GM12878 (cell line): ENCODE results near the gene ARHGDIA. TPM values are rescaled to one million over a fixed set of nuclear protein-coding genes. Genes with fewer than 3 reads are reported as not detected.

Source experiments
- ATAC-seq: fragments of 200-7000 bp; cut with Tn5 transposase; 3 replicates; pipeline ENCODE4 v1.9.1; 2020; ENCODE audit warnings: mild to moderate bottlenecking, moderate library complexity
- BruUV-seq: library from RNA; stranded (reverse); fragments of 400-500 nt; replicated peaks from 2 replicates; lab custom pipeline; 2021; lab: Mats Ljungman, UMichigan
- CTCF ChIA-PET: fragments of 300-600 bp; sonication (Branson Sonifier 250); formaldehyde crosslinking; extraction: SDS; loops from one replicate; lab custom pipeline; 2021; ENCODE audit warnings: inconsistent platforms; lab: Yijun Ruan, JAX
- POLR2A ChIA-PET: fragments of 350-600 bp; formaldehyde crosslinking; extraction: SDS; loops from one replicate; lab custom pipeline; 2021; ENCODE audit warnings: inconsistent platforms; lab: Charles Lee
- RAD21 ChIA-PET: fragments of 300-600 bp; sonication (Branson Sonifier 250); formaldehyde crosslinking; loops from one replicate; lab custom pipeline; 2023; ENCODE audit warnings: antibody characterized with exemption; ENCODE audit not compliant: unreplicated experiment; lab: Charles Lee
- SMC1A ChIA-PET: fragments of 300-600 bp; sonication (Branson Sonifier 250); formaldehyde crosslinking; loops from one replicate; lab custom pipeline; 2023; ENCODE audit not compliant: unreplicated experiment, uncharacterized antibody; lab: Charles Lee
- DNase-seq: peaks from one replicate; pipeline ENCODE4 v3.0.0-alpha.2; 2011; ENCODE audit warnings: low read depth, low spot score
- FAIRE-seq: peaks from 3 replicates; lab custom pipeline; 2011; peaks lifted over from hg19 to GRCh38; lab: Jason Lieb, UNC
- H2AFZ ChIP-seq: 2 replicates; pipeline ENCODE4 v1.6.0; 2011; ENCODE audit warnings: low read depth, low read length, control low read depth; ENCODE audit not compliant: control insufficient read depth
- H3K27ac ChIP-seq: 2 replicates; pipeline ENCODE4 v1.5.1; 2011; ENCODE audit warnings: control low read depth; ENCODE audit not compliant: control insufficient read depth, insufficient read depth
- H3K27me3 ChIP-seq, 2 experiments: replicated peaks in 1 of 2; 2 replicates each; pipeline versions ENCODE4 v1.6.0 to v1.6.1; 2011; ENCODE audit warnings: low read length in 1 of 2; ENCODE audit not compliant: control insufficient read depth in 2 of 2, insufficient read depth in 2 of 2
- H3K36me3 ChIP-seq, 2 experiments: 2 replicates each; pipeline ENCODE4 v1.5.1; 2011; ENCODE audit warnings: low read length in 1 of 2; ENCODE audit not compliant: control insufficient read depth in 2 of 2, insufficient read depth in 2 of 2
- H3K4me1 ChIP-seq: 2 replicates; pipeline ENCODE4 v1.6.1; 2011; ENCODE audit warnings: mild to moderate bottlenecking, low read length, moderate library complexity, mixed read lengths; ENCODE audit not compliant: control insufficient read depth, insufficient read depth
- H3K4me2 ChIP-seq: 2 replicates; pipeline ENCODE4 v1.6.0; 2011; ENCODE audit warnings: control low read depth; ENCODE audit not compliant: control insufficient read depth, insufficient read depth
- H3K4me3 ChIP-seq: fragments of 200-600 bp; sonication (generic); 2 replicates; pipeline ENCODE4 v1.5.1; 2016
- H3K79me2 ChIP-seq: 2 replicates; pipeline ENCODE4 v1.6.0; 2011; ENCODE audit warnings: low read length; ENCODE audit not compliant: control insufficient read depth, insufficient read depth
- H3K9ac ChIP-seq: 2 replicates; pipeline ENCODE4 v1.8.0; 2011; ENCODE audit warnings: low read length, control low read depth, mixed read lengths; ENCODE audit not compliant: control insufficient read depth, insufficient read depth
- H3K9me3 ChIP-seq: replicated peaks from 3 replicates; pipeline ENCODE4 v1.5.1; 2011; ENCODE audit warnings: mild to moderate bottlenecking, low read length; ENCODE audit not compliant: control insufficient read depth, insufficient read depth
- H4K20me1 ChIP-seq: 2 replicates; pipeline ENCODE4 v1.6.0; 2011; ENCODE audit not compliant: control insufficient read depth, insufficient read depth
- CREB1 ChIP-seq: IDR thresholded peaks from 2 replicates; pipeline ENCODE4 v1.6.1; 2012; ENCODE audit warnings: low read depth, mild to moderate bottlenecking, inconsistent platforms
- FOS ChIP-seq: IDR thresholded peaks from 3 replicates; pipeline ENCODE4 v1.6.1; 2011; ENCODE audit warnings: borderline replicate concordance; ENCODE audit not compliant: insufficient read length; ENCODE audit errors: extremely low read depth
- MXI1 ChIP-seq: fragments of 150-350 bp; IDR thresholded peaks from 2 replicates; pipeline ENCODE4 v1.6.1; 2011; ENCODE audit warnings: low read depth, mild to moderate bottlenecking, inconsistent platforms, low read length, improper control_type of control experiment
- PKNOX1 ChIP-seq: fragments of 450-650 bp; IDR thresholded peaks from 2 replicates; pipeline ENCODE4 v1.6.1; 2016; ENCODE audit warnings: mild to moderate bottlenecking
- PRDM15 ChIP-seq: fragments of 450-650 bp; formaldehyde crosslinking; IDR thresholded peaks from 2 replicates; pipeline ENCODE4 v1.4.0; 2020; ENCODE audit warnings: mild to moderate bottlenecking, moderate library complexity
- SMAD1 ChIP-seq: fragments of 450-650 bp; IDR thresholded peaks from 2 replicates; pipeline ENCODE4 v1.6.1; 2018; ENCODE audit warnings: mild to moderate bottlenecking, low read depth; ENCODE audit not compliant: partially characterized antibody
- TAF1 ChIP-seq: IDR thresholded peaks from 2 replicates; pipeline ENCODE4 v1.6.1; 2011; ENCODE audit warnings: mild to moderate bottlenecking, low read depth, low read length, borderline replicate concordance
- TCF12 ChIP-seq: IDR thresholded peaks from 2 replicates; pipeline ENCODE4 v1.6.1; 2011; ENCODE audit warnings: low read depth, mild to moderate bottlenecking, low read length
- ZBTB4 ChIP-seq: fragments of 450-650 bp; formaldehyde crosslinking; IDR thresholded peaks from 2 replicates; pipeline ENCODE4 v1.4.0; 2022; ENCODE audit warnings: mild to moderate bottlenecking, moderate library complexity
- WGBS: methylation state at CpG from one replicate; pipeline ENCODE4 v1.1.6; 2016; ENCODE audit warnings: low lambda C conversion rate; ENCODE audit not compliant: insufficient replicate concordance, insufficient coverage; ENCODE audit errors: missing lambda C conversion rate; 5-methylcytosine and 5-hydroxymethylcytosine counted together
- in situ Hi-C: fragments of 300-500 bp; cut with MboI; formaldehyde crosslinking; loops from 9 replicates; pipeline ENCODE4 v1.14.3; 2018; ENCODE audit warnings: mixed read lengths
- intact Hi-C: fragments of 100-400 bp; cut with micrococcal nuclease; formaldehyde crosslinking; loops from one replicate; pipeline ENCODE4 v1.14.2; 2022; ENCODE audit not compliant: unreplicated experiment
- polyA plus RNA-seq, 11 experiments: library from polyadenylated mRNA; depleted of rRNA in 4 of 11; unstranded in 6 of 11; stranded (reverse) in 5 of 11; fragments of >200 nt; fragmentation: Nextera tagmentation in 4 of 11; fragmentation: Illumina TruSeq in 1 of 11; extraction: Ambion mirVana in 4 of 11; extraction: Trizol in 1 of 11; gene quantifications; 1 replicate in 1 of 11; 2 replicates in 10 of 11; pipeline versions ENCODE4 v1.2.1 to v1.2.3, GENCODE V29; 2011 to 2016; ENCODE audit warnings: inconsistent platforms in 2 of 11, missing spikeins in 2 of 11, low read depth in 1 of 11
- total RNA-seq, 4 experiments: library from RNA; depleted of rRNA in 3 of 4; stranded (reverse); fragments of >200 nt in 3 of 4; fragmentation: Illumina TruSeq in 1 of 4; extraction: Trizol in 1 of 4; gene quantifications; 2 replicates each; pipeline versions ENCODE4 v1.2.1 to v1.2.3, GENCODE V29; 2013 to 2021
- TF ChIP-seq, protein P1 (sequence below): fragments of 450-650 bp; IDR thresholded peaks from 2 replicates; pipeline ENCODE4 v1.6.1; 2017; ENCODE audit warnings: mild to moderate bottlenecking

Gene ARHGDIA
- total and polyA plus RNA-seq, 10 of the 15 experiments (the other 5 are each of a cell fraction or from before 2014, with no cell fraction given) = 17.9 to 552 (median 169) TPM

GRCh38 chr17:81859906-81860755, 11.0 kb downstream of the ARHGDIA start, which contains the start of gene P4HB:
Gene P4HB (minus strand): TSS chr17:81860535. CDS start chr17:81860471, 64 bp downstream.
- intact Hi-C loops = loop anchor here (5.0 kb wide), 1 partner anchor 162 kb away; the partner anchor contains the start of genes CENPX and LRRC45
- peak within 1 kb of the TSS; percentile 67 for H2AFZ ChIP-seq
- no TSS peak for BruUV-seq
- TF ChIP-seq CREB1 = no peak
- TF ChIP-seq TCF12 = peak; percentile 61; the same call in 1 of the 2 replicates
- no peak for TF ChIP-seq FOS
- TF ChIP-seq ZBTB4 (CRISPR knock-in tag) = no peak
- no peak; the same call in 1 of the 2 replicates for TF ChIP-seq MXI1
- no peak for TF ChIP-seq PKNOX1
- no peak for TF ChIP-seq SMAD1
- TF ChIP-seq TAF1 = peak; percentile 70; the same call in 1 of the 2 replicates
- TF ChIP-seq, protein P1, sequence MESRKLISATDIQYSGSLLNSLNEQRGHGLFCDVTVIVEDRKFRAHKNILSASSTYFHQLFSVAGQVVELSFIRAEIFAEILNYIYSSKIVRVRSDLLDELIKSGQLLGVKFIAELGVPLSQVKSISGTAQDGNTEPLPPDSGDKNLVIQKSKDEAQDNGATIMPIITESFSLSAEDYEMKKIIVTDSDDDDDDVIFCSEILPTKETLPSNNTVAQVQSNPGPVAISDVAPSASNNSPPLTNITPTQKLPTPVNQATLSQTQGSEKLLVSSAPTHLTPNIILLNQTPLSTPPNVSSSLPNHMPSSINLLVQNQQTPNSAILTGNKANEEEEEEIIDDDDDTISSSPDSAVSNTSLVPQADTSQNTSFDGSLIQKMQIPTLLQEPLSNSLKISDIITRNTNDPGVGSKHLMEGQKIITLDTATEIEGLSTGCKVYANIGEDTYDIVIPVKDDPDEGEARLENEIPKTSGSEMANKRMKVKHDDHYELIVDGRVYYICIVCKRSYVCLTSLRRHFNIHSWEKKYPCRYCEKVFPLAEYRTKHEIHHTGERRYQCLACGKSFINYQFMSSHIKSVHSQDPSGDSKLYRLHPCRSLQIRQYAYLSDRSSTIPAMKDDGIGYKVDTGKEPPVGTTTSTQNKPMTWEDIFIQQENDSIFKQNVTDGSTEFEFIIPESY = no peak
- TF ChIP-seq PRDM15 = no peak; the same call in 1 of the 2 replicates

More at GRCh38 chr17:81859906-81860755, 11.0 kb downstream of the ARHGDIA start, which contains the start of gene P4HB:
- ChIA-PET POLR2A (interaction anchor here (0.5 to 1.9 kb wide), 6 partner anchors 10 to 132 kb away, joined by 3 to 15 read pairs (median 10); partner anchors contain the start of gene MCRIP1), RAD21 (interaction anchor here (1.0 to 1.2 kb wide), 2 partner anchors 27 to 68 kb away, joined by 3 read pairs; partner anchors contain the start of genes MAFG and MCRIP1), SMC1A (interaction anchor here (0.8 to 1.5 kb wide), 2 partner anchors 26 to 178 kb away, joined by 3 to 6 read pairs; partner anchors contain the start of gene MCRIP1), CTCF (interaction anchor here (0.7 to 1.4 kb wide), 4 partner anchors 9 to 125 kb away, joined by 3 to 7 read pairs (median 4); partner anchors contain the start of genes ARHGDIA and MCRIP1)
- no peak for ATAC-seq
- H3K36me3 ChIP-seq = peaks cover 7 to 31% of the 10 kb centered on the region in 2 experiments
- H3K27me3 ChIP-seq = no peaks in the 10 kb centered on the region
- H3K27ac ChIP-seq = peak within 1 kb of the TSS; percentile 98
- peak within 1 kb of the TSS; percentile 99 for H3K9ac ChIP-seq
- H3K4me1 ChIP-seq = peaks cover 23% of the 10 kb centered on the region
- H3K4me2 ChIP-seq = peak within 1 kb of the TSS; percentile 91
- in situ Hi-C loops = no loop called here
- peaks cover 76% of the 10 kb centered on the region for H3K79me2 ChIP-seq
- H4K20me1 ChIP-seq = peaks cover 3% of the 10 kb centered on the region; the same call in 1 of the 2 replicates
- no peaks in the 10 kb centered on the region for H3K9me3 ChIP-seq
- H3K4me3 ChIP-seq = peak within 1 kb of the TSS; percentile 100
- FAIRE-seq = no peak
- DNase-seq = no peak
- WGBS = under 1% methylated on average over 85 of the region's 95 CpGs
